Measurements from ENCODE around the gene CCL22. TPM values are rescaled to one million over a fixed set of nuclear protein-coding genes. Genes with fewer than 3 reads are reported as not detected.

The CCL22 gene
- total RNA-seq, 1 experiment from 2014 or later = not detected

DNA sequence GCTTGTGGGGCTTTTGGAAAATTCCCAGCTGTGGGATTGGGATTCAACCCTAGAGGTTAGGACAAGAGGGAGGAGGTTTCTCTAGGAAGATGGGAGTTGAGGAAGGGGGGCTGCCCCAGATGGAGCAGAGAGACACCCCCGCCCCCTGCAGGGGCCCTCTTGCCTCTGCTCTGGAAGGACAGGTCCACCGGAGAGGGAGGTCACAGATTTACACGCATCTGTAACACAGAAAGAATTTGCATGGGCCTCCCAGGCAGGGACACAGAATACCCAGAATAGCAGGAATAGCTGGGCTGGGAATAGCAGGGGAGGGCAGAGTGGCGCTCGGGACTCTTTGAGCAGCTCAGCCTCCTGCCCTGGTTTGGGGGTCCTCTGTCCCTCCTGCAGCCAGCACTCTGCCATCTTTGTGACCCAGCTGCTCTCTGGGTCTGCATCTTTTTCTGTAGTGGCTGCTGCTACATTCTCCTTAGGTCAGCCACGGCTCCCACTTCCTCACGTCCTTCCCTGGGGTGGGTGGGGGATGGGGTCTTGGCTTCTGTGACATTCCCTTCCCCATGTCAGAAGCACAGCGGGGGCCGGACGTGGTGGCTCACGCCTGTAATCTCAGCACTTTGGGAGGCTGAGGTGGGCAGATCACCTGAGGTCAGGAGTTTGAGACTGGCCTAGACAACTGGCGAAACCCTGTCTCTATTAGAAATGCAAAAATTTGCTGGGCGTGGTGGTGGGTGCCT lies 40.2 kb upstream of the CCL22 start:
- Histone ChIP-seq H3K4me1 (ENCODE audit: insufficient read depth, low read length, poor library complexity, severe bottlenecking) (no peaks in the 10 kb centered on the region), H3K9me3 (ENCODE audit: low read depth, low read length, poor library complexity, severe bottlenecking) (no peaks in the 10 kb centered on the region), H3K36me3 (ENCODE audit: insufficient read depth, low read length, poor library complexity, severe bottlenecking) (no peaks in the 10 kb centered on the region), H3K27ac (ENCODE audit: low read depth, low read length, poor library complexity, severe bottlenecking) (no peak overlapping the region), H3K4me3 (ENCODE audit: low read depth, low read length, poor library complexity, severe bottlenecking) (no peak overlapping the region), H3K27me3 (replicated peaks; ENCODE audit: insufficient read depth, low read depth, low read length, poor library complexity) (no peaks in the 10 kb centered on the region)
- ChIA-PET POLR2A (ENCODE audit: low non-redundant PET) (no interaction called here), CTCF (no interaction called here)
- intact Hi-C loops (cut with micrococcal nuclease; ENCODE audit: unreplicated experiment) = no loop called here
- no TSS peak for BruUV-seq (replicated peaks)
- no peak for TF ChIP-seq EZH2 (IDR thresholded peaks at IDR 0.05; ENCODE audit: borderline replicate concordance, low read depth, low read length, poor library complexity, severe bottlenecking)
- TF ChIP-seq, protein P1, sequence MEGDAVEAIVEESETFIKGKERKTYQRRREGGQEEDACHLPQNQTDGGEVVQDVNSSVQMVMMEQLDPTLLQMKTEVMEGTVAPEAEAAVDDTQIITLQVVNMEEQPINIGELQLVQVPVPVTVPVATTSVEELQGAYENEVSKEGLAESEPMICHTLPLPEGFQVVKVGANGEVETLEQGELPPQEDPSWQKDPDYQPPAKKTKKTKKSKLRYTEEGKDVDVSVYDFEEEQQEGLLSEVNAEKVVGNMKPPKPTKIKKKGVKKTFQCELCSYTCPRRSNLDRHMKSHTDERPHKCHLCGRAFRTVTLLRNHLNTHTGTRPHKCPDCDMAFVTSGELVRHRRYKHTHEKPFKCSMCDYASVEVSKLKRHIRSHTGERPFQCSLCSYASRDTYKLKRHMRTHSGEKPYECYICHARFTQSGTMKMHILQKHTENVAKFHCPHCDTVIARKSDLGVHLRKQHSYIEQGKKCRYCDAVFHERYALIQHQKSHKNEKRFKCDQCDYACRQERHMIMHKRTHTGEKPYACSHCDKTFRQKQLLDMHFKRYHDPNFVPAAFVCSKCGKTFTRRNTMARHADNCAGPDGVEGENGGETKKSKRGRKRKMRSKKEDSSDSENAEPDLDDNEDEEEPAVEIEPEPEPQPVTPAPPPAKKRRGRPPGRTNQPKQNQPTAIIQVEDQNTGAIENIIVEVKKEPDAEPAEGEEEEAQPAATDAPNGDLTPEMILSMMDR (conservative IDR thresholded peaks at IDR 0.05; ENCODE audit: low read depth, low read length) = no peak
- no peak for DNase-seq (ENCODE audit: low spot score)

DNA sequence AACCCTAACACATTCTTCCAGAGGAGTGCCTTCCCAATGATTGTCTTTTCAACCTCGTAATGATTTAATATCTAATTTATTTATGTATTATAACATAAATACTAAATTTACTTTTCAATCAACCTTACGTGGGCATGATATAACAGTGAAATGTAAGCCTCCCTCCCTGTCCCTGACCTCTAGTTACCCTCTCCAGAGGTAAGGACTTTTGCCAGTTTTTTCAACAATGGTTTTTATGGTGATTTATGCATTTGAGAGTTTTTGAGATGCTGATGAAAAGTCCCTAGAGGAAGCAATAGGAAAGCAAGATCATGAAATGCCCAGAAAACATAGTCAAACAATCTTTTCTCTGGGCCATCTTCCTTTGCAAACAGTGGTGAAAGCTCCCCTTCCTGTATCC lies 38.9 kb upstream of the CCL22 start:
- intact Hi-C loops (cut with micrococcal nuclease; ENCODE audit: unreplicated experiment) = no loop called here
- Histone ChIP-seq H3K9me3 (ENCODE audit: low read depth, low read length, poor library complexity, severe bottlenecking) (no peaks in the 10 kb centered on the region), H3K27me3 (replicated peaks; ENCODE audit: insufficient read depth, low read depth, low read length, poor library complexity) (no peaks in the 10 kb centered on the region), H3K36me3 (ENCODE audit: insufficient read depth, low read length, poor library complexity, severe bottlenecking) (no peaks in the 10 kb centered on the region), H3K4me1 (ENCODE audit: insufficient read depth, low read length, poor library complexity, severe bottlenecking) (no peaks in the 10 kb centered on the region), H3K4me3 (ENCODE audit: low read depth, low read length, poor library complexity, severe bottlenecking) (no peak overlapping the region), H3K27ac (ENCODE audit: low read depth, low read length, poor library complexity, severe bottlenecking) (no peak overlapping the region)
- no TSS peak for BruUV-seq (replicated peaks)
- CTCF ChIA-PET = no interaction called here
- POLR2A ChIA-PET (ENCODE audit: low non-redundant PET) = no interaction called here
- TF ChIP-seq, protein P1 (conservative IDR thresholded peaks at IDR 0.05; ENCODE audit: low read depth, low read length) = no peak
- TF ChIP-seq EZH2 (IDR thresholded peaks at IDR 0.05; ENCODE audit: borderline replicate concordance, low read depth, low read length, poor library complexity, severe bottlenecking) = no peak
- no peak for DNase-seq (ENCODE audit: low spot score)

DNA sequence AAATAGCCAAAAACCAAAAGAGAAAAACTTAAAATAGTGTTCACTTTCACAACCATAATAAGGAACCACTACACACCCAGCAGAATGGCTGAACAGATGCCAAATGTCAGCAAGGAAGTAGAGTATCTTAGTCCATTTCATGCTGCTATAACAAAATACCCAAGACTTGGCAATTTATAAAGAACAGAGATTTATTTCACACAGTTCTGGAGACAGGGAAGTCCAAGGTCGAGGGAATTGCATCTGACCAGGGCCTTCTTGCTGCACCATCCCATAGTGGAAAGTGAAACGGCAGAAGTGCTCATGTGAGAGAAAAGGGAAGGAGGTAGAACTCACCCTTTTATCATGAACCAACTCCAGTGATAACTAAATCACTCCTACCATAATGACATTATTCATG lies 33.8 kb upstream of the CCL22 start:
- Histone ChIP-seq H3K36me3 (ENCODE audit: insufficient read depth, low read length, poor library complexity, severe bottlenecking) (no peaks in the 10 kb centered on the region), H3K27ac (ENCODE audit: low read depth, low read length, poor library complexity, severe bottlenecking) (no peak overlapping the region), H3K4me3 (ENCODE audit: low read depth, low read length, poor library complexity, severe bottlenecking) (no peak overlapping the region), H3K4me1 (ENCODE audit: insufficient read depth, low read length, poor library complexity, severe bottlenecking) (no peaks in the 10 kb centered on the region), H3K9me3 (ENCODE audit: low read depth, low read length, poor library complexity, severe bottlenecking) (no peaks in the 10 kb centered on the region), H3K27me3 (replicated peaks; ENCODE audit: insufficient read depth, low read depth, low read length, poor library complexity) (peaks cover 3% of the 10 kb centered on the region)
- CTCF ChIA-PET = no interaction called here
- no TSS peak for BruUV-seq (replicated peaks)
- TF ChIP-seq, protein P1 (conservative IDR thresholded peaks at IDR 0.05; ENCODE audit: low read depth, low read length) = no peak
- no peak for TF ChIP-seq EZH2 (IDR thresholded peaks at IDR 0.05; ENCODE audit: borderline replicate concordance, low read depth, low read length, poor library complexity, severe bottlenecking)
- intact Hi-C loops (cut with micrococcal nuclease; ENCODE audit: unreplicated experiment) = no loop called here
- no peak for DNase-seq (ENCODE audit: low spot score)
- POLR2A ChIA-PET (ENCODE audit: low non-redundant PET) = no interaction called here
